GM12892 (cell line): ENCODE data around the gene PAX2.

Experiments used
- POLR2A ChIP-seq: IDR thresholded peaks from 2 replicates; pipeline ENCODE4 v1.6.1; 2011; ENCODE audit warnings: low read depth, low read length, control low read depth
- TAF1 ChIP-seq: IDR thresholded peaks from 2 replicates; pipeline ENCODE4 v1.6.1; 2011; ENCODE audit warnings: low read depth, mild to moderate bottlenecking, control low read depth, low read length, borderline replicate concordance

DNA sequence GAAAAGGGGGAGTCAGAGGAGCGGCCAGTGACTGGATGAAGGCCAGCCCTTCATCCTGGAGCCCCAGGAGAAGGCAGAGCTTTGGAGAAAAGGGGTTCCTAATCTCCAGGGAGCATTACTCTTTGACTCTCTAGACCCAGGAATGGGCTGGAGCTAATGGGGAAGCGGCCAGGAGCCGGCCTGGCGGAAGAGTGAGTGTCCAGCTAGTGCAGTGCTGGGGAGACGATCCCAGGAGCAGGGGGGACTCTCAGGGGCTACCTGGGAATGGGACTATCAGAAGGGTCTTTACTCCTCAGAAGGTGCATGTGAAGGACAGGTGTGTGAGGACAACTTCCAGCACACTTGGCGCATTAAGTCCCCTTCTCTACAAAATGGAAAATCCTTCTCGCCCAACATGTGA lies 2.4 kb upstream of the PAX2 start:
- no peak for TF ChIP-seq POLR2A
- TF ChIP-seq TAF1 = no peak
